SH-SY5Y (cell line): Measurements from ENCODE around the gene PIBF1.

Source experiments
- GATA2 ChIP-seq: IDR thresholded peaks from 2 replicates; pipeline ENCODE4 v1.6.1; 2011; ENCODE audit warnings: mild to moderate bottlenecking, low read depth, low read length
- GATA3 ChIP-seq: IDR thresholded peaks from 2 replicates; pipeline ENCODE4 v1.6.1; 2011; ENCODE audit warnings: low read depth, mild to moderate bottlenecking, low read length, moderate library complexity

DNA sequence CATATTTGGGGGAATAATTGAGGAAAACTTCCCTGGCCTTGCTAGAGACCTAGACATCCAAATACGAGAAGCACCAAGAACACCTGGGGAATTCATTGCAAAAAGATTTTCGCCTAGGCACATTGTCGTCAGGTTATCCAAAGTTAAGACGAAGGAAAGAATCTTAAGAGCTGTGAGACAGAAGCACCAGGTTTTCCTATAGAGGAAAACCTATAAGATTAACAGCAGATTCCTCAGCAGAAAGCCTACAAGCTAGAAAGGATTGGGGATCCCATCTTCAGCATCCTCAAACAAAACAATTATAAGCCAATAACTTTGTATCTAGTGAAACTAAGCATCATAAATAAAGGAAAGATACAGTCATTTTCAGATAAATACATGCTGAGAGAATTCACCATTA lies 114.9 kb downstream of the PIBF1 start:
- TF ChIP-seq GATA3 (no peak), GATA2 (no peak)
